Loucy (cell line): ENCODE data around the gene PPL.

Experiments used
- H2AFZ ChIP-seq: fragments of 200-600 bp; sonication (generic); 2 replicates; pipeline ENCODE4 v1.6.0; 2016; ENCODE audit warnings: antibody characterized with exemption, mild to moderate bottlenecking, low read length, moderate library complexity
- H3F3A ChIP-seq: fragments of 200-600 bp; 2 replicates; pipeline ENCODE4 v1.6.0; 2016; ENCODE audit warnings: antibody characterized with exemption, low read depth, mild to moderate bottlenecking
- H3K27me3 ChIP-seq: fragments of 200-600 bp; sonication (generic); 2 replicates; pipeline ENCODE4 v1.6.1; 2014; ENCODE audit warnings: low read length, mild to moderate bottlenecking; ENCODE audit not compliant: insufficient read depth, poor library complexity, severe bottlenecking
- H3K36me3 ChIP-seq: fragments of 200-600 bp; sonication (generic); 2 replicates; pipeline ENCODE4 v1.6.1; 2016; ENCODE audit warnings: low read length; ENCODE audit not compliant: insufficient read depth
- H3K4me1 ChIP-seq: fragments of 200-600 bp; sonication (generic); 2 replicates; pipeline ENCODE4 v1.5.1; 2014; ENCODE audit warnings: low read length, mild to moderate bottlenecking; ENCODE audit not compliant: insufficient read depth, poor library complexity, severe bottlenecking
- H3K4me2 ChIP-seq: fragments of 200-600 bp; sonication (generic); 2 replicates; pipeline ENCODE4 v1.6.0; 2014; ENCODE audit warnings: antibody characterized with exemption, low read length, low read depth, mild to moderate bottlenecking; ENCODE audit not compliant: poor library complexity, severe bottlenecking
- H3K4me3 ChIP-seq: fragments of 200-600 bp; sonication (generic); 2 replicates; pipeline ENCODE4 v1.5.1; 2014; ENCODE audit warnings: low read length, mild to moderate bottlenecking, mixed read lengths; ENCODE audit not compliant: poor library complexity, severe bottlenecking
- H3K79me2 ChIP-seq: fragments of 200-600 bp; sonication (generic); 2 replicates; pipeline ENCODE4 v1.6.1; 2014; ENCODE audit warnings: low read length; ENCODE audit not compliant: insufficient read depth
- H3K9ac ChIP-seq: fragments of 200-600 bp; sonication (generic); 2 replicates; pipeline ENCODE4 v1.6.0; 2014; ENCODE audit warnings: mild to moderate bottlenecking, low read depth, low read length, moderate library complexity; ENCODE audit not compliant: poor library complexity, severe bottlenecking
- H3K9me2 ChIP-seq: fragments of 200-600 bp; sonication (generic); replicated peaks from 2 replicates; pipeline ENCODE4 v1.6.1; 2016; ENCODE audit warnings: low read depth, low read length, mixed read lengths
- H3K9me3 ChIP-seq: fragments of 200-600 bp; sonication (generic); 2 replicates; pipeline ENCODE4 v1.6.1; 2014; ENCODE audit warnings: mild to moderate bottlenecking, antibody characterized with exemption, low read length, low read depth; ENCODE audit not compliant: insufficient read depth
- H4K20me1 ChIP-seq: fragments of 200-600 bp; sonication (generic); 2 replicates; pipeline ENCODE4 v1.6.0; 2014; ENCODE audit warnings: antibody characterized with exemption, low read length, mild to moderate bottlenecking; ENCODE audit not compliant: insufficient read depth, poor library complexity, severe bottlenecking
- CTCF ChIP-seq: fragments of 200-600 bp; sonication (generic); conservative IDR thresholded peaks from 2 replicates; pipeline ENCODE4 v1.5.1; 2014; ENCODE audit warnings: mild to moderate bottlenecking, antibody characterized with exemption, low read length
- EZH2phosphoT487 ChIP-seq: fragments of 200-600 bp; IDR thresholded peaks from 2 replicates; pipeline ENCODE4 v1.6.1; 2018; ENCODE audit warnings: antibody characterized with exemption, mild to moderate bottlenecking, moderate library complexity, borderline replicate concordance

Gene PPL

GRCh38 chr16:4918781-4919251 lies 18.1 kb downstream of the PPL start:
- no peaks in the 10 kb centered on the region for H4K20me1 ChIP-seq
- no peaks in the 10 kb centered on the region for H3K79me2 ChIP-seq
- H3K9me2 ChIP-seq = no peaks in the 10 kb centered on the region
- no peak overlapping the region for H3K9ac ChIP-seq
- H3K4me3 ChIP-seq = no peak overlapping the region
- no peaks in the 10 kb centered on the region for H3K9me3 ChIP-seq
- no peak overlapping the region for H3K4me2 ChIP-seq
- H2AFZ ChIP-seq = no peak overlapping the region
- H3K4me1 ChIP-seq = no peaks in the 10 kb centered on the region
- H3K36me3 ChIP-seq = no peaks in the 10 kb centered on the region
- no peaks in the 10 kb centered on the region for H3K27me3 ChIP-seq
- H3F3A ChIP-seq = no peaks in the 10 kb centered on the region
- TF ChIP-seq CTCF (no peak), EZH2phosphoT487 (no peak)

- TF ChIP-seq CTCF (no peak), EZH2phosphoT487 (no peak)
- no peaks in the 10 kb centered on the region for H4K20me1 ChIP-seq
- H3K4me2 ChIP-seq = no peak overlapping the region
Measured at GRCh38 chr16:4917117-4917516, 19.8 kb downstream of the PPL start.

GRCh38 chr16:4915226-4915761 lies 21.7 kb downstream of the PPL start:
- no peak overlapping the region for H2AFZ ChIP-seq
- H3K9me3 ChIP-seq = no peaks in the 10 kb centered on the region
- no peaks in the 10 kb centered on the region for H3F3A ChIP-seq
- H3K36me3 ChIP-seq = no peaks in the 10 kb centered on the region
- H4K20me1 ChIP-seq = no peaks in the 10 kb centered on the region
- no peaks in the 10 kb centered on the region for H3K9me2 ChIP-seq
- no peak for TF ChIP-seq EZH2phosphoT487
- TF ChIP-seq CTCF = no peak
- H3K79me2 ChIP-seq = no peaks in the 10 kb centered on the region
- H3K4me1 ChIP-seq = no peaks in the 10 kb centered on the region
- no peaks in the 10 kb centered on the region for H3K27me3 ChIP-seq
- no peak overlapping the region for H3K9ac ChIP-seq
- no peak overlapping the region for H3K4me3 ChIP-seq
- no peak overlapping the region for H3K4me2 ChIP-seq

More at GRCh38 chr16:4917117-4917516, 19.8 kb downstream of the PPL start:
- H2AFZ ChIP-seq = no peak overlapping the region
- H3F3A ChIP-seq = no peaks in the 10 kb centered on the region
- no peak overlapping the region for H3K4me3 ChIP-seq
- no peaks in the 10 kb centered on the region for H3K27me3 ChIP-seq
- H3K9ac ChIP-seq = no peak overlapping the region
- no peaks in the 10 kb centered on the region for H3K36me3 ChIP-seq
- no peaks in the 10 kb centered on the region for H3K9me3 ChIP-seq
- H3K9me2 ChIP-seq = no peaks in the 10 kb centered on the region
- H3K79me2 ChIP-seq = no peaks in the 10 kb centered on the region
- no peaks in the 10 kb centered on the region for H3K4me1 ChIP-seq
